GM04503 (cell line): ENCODE results near the gene DCUN1D3.

Experiments
- DNase-seq: peaks from one replicate; pipeline ENCODE4 v3.0.0-alpha.2; 2012; ENCODE audit warnings: low read depth

The DCUN1D3 gene

DNA sequence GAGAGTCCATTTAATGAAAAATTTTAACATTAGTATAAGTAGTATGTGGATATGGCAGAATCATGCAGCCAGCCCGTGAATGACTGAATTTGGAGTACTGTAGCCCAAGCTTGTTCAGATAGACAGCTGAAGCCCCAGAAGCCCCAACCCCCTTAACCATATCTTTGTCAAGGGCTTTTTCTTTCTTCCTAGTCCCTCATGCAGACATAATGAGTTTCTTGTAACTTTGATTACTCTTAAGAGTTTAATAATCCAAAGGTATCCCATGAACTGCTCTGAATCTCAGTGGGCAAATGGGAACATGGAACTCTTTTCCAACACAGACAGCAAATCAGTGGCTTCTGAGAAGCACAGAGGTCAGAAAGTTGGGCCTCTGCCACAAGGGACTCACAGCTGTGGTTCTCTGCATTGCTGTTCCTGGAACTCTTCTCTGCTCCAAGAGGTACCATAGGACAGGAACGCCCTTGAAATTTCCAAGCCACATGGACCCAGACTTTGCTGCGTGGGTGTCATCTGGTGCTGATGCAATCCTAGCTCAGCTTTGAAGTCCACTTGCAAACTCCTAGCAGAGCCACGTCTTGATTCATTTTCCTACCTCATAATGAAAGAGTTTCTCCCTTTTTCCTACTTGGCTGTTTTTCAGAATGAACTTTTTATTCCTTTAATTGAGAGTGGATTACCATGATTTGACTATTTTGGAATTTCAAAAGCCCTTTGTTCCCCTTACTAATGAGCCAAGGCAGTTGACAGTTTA lies 18.5 kb upstream of the DCUN1D3 start:
- DNase-seq: no peak

DNA sequence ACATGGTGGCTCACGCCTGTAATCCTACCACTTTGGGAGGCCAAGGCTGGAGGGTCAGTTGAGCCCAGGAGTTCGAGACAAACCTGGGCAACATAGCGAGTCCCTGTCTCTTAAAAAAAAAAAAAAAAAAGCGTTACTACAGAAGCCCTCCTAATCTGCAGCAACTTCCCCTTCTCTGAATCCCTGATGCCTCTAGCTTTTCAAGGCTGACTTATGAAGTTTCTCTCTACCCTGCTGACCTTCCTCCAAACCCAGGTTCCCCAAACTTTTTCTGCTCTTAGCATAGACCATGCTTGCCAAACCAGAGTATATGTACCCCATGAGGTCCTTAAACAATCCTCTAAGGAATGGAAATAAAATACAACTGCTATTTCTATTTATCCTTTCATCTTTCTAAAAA lies 16.8 kb upstream of the DCUN1D3 start:
- DNase-seq: no peak

DNA sequence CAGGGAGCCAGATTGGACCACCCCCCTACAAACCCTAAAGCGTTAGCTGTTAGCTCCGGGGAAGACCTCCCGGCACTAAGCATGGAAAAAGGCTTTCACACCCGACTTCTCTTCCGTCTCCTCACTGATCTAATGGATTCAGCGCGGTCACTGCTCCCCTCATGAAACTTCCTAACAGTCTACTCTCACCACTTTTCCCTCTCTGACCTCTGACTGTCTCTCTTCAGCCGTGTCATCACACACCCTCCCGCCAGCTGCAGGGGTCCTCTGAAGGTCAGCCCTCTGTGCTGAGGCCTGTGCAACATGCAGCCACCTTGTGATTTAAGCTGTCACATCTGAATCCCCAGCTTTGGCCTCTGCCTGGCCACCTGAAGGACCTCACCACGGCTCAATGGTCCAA lies 16.1 kb upstream of the DCUN1D3 start:
- no peak for DNase-seq

DNA sequence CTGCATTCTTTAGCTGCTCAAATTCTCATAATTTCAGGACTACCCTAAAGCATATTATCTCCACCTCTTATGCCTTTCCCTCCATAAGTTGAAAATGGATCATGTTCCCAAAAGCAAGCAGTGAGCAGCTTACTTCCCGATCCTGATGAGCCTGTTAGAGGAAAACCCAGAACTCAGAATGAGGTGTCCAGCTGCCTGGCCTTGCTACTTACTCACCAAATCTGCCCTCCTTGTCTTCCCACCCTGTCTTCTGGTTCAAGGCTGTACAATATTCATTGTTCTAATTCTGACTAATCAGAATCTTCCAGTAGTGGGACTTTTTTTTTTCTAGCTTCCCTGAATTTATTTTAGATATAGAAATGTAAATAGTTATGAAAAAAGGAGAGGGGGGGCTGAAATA lies 11.2 kb upstream of the DCUN1D3 start:
- DNase-seq: no peak

DNA sequence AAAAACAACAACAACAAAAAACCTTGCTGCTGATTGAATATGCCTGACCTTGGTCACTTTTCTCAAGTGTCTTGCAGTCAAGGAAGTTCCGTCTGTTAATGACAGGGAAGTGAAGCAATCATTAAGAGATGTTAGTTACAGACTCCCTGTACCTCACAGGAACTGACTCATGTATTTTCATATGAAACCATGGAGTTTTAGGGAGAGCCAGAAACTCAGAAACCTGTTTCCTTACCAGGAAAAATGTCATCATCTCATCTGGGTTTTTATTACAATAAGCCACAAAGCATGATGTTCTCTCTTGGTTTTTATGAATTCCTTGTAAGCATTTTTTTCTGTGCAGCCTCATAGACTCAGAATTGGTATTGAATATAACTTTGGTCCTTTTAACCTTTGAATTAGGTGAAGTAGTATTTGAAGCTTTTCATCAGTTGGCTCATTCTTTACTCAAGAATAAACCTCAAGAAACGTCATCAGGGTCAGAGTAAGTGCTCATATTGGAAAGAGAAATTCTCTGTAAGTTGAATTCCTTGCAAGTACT lies 10.7 kb upstream of the DCUN1D3 start:
- peak; percentile 93 for DNase-seq

DNA sequence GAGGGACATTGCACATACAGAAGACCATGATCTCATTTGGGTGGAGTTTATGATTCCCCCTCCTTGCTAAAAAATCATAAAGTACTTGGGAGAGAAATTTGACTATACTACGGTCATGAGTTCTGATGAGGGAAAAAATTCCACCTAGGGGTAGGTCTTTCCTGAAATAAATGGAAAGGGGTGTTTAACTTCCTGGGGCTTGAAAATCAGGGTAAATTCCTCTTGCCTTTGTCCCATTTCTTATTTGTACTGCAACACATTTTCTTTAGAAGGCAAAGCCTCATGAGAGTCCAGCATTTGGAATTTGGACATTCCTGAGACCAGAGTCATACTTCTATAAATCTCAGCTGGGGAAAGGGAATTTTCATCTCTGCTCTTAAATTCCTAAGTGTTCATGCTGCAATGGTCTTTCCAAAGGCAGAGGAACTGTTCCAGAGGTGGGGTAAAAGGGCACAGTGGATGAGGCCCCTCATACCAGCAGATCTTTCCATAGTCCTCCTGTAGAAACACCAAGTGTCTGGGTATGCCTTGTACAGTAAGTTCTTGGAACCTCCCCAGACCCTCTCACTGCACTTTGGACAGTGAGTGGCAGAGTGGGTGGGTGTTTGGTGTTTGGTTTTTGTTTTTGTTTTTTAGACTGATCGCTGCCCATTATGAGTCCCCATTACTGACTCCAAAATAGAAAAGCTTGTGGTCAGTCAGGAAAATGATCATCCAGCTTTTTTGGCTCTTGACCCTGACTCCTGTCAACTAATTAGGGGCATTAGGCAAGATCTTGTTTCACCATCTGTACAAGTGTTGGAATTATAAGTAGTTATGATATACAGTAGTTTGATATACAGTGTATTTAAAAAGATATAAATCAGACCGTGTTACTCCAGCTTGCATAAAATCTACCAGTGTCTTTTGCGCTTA lies 6.4 kb upstream of the DCUN1D3 start:
- DNase-seq: peak; percentile 88

DNA sequence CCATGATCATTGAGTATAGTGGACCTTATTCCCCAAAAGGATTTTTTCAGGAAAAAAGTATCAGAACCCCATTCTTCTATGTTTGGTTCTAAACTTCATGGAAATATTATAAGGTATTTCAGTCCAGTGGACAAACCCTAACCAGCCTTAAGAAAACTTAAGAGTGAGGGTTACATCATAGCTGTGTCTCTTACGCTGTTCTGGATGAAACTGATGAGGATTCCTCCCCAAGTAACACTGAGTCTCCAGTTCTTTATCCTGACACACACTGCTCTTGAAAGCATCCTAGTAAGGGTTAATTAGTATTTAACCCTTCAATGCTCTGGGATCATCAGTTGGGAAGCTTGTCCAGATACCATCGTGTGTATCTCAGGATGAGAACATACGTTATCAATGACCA lies 5.4 kb upstream of the DCUN1D3 start:
- no peak for DNase-seq

DNA sequence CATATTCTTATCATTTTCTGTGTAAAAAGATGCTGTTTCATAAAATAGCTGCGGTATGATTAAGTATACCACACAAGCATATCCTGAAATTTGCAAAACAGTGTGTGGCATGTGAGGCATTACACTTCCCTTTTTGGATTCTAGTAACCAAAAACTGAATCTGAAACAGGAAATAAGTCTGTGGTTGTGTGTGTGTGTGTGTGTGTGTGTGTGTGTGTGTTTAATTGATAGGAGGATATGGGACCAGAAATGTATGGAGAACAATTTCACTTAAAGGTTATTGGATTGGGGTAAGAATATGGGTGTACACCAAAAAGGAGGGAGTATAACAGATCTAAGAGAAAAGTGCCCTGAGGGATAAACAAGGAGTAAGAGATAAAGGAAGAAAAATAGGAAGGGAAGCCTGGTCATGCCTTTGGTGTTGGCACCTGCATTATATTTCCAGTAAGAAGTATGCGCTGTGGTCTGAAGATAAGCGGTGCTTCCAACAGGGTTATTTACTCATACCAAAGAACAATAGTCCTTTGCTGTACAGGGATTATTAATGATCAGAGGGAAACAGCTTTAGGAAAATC lies 4.4 kb upstream of the DCUN1D3 start:
- no peak for DNase-seq

DNA sequence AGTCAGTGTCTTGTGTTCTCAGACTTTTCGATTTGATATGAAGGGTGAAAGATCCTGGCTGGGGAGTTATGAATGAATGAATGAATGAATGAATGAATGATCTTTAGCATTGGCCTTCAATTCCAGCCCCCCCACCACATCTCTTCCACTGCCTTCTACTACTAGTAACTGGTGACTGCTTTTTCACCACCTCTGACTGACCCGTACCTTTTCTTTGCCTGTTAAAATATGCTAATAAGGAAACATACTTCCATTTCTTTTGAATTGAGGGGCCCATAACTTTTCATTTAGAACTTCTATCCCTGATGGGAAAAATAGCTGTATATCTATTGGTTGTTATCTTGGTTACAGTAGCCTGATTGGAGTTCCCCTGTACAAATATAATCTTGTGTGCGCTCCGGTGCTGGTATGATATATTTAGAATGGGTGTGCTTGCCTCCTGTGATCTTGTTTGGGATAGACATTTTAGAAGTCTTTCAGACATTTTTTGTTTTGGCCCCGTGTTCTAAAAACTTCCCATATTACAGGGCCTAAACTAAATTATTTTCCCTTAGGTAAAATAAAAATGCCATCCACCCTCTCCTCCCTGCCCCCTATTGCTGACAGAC lies 3.8 kb upstream of the DCUN1D3 start:
- DNase-seq: no peak

DNA sequence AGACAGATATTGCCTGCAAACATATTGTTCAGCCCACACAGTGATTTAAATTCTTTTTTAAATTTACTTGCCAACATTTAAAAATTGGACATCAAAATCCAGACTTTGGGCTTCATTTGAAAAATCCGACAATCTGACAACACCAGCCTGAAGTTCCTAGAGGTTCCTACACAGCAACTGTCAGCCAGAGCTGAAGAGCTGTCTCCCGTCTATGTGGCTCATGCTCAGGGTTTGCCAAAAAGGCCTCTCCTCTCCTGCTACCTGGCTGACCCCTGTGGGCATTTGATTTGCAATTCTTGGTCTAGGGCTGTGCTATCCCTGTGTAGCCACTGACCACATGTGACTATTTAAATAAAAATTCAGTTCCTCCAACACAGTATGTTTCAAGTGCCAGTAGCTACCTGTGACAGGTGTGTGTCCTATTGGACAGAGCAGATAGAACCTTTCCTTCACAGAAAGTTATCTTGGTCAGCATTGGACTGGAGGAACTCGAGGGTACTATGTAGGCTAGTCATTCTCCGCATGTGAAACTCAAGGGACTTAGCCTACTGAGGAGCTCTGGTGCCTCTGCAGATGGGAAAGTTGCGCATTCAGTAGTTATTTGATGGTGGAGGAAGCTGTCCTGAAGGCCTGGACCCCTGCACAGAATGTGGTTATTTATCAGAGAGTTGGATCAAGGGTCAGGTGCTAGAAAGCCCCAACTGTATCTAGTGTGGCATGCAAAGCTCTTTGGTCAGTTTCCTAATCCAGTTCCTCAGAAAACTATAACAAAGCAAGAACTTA lies 3.1 kb upstream of the DCUN1D3 start:
- DNase-seq: no peak

DNA sequence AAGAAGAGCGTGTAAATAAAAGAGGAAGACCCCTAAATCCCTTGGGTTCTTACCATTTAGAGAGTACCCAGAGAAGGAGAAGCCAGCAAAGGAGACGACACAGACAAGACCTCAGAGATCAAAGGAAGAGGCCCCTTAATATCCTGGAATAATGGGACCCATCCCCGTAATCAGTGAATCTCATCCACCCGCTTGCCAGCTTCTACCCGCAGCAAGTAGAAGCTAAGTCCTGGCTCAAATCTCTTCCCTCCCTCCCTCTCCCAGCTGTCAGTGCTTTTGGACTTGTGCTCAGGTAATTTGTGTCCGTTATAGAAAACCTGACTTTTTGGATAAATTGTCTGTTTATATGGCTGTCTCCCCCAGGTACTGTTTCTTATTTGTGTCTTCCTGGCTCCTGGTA lies 2.3 kb upstream of the DCUN1D3 start:
- no peak for DNase-seq

DNA sequence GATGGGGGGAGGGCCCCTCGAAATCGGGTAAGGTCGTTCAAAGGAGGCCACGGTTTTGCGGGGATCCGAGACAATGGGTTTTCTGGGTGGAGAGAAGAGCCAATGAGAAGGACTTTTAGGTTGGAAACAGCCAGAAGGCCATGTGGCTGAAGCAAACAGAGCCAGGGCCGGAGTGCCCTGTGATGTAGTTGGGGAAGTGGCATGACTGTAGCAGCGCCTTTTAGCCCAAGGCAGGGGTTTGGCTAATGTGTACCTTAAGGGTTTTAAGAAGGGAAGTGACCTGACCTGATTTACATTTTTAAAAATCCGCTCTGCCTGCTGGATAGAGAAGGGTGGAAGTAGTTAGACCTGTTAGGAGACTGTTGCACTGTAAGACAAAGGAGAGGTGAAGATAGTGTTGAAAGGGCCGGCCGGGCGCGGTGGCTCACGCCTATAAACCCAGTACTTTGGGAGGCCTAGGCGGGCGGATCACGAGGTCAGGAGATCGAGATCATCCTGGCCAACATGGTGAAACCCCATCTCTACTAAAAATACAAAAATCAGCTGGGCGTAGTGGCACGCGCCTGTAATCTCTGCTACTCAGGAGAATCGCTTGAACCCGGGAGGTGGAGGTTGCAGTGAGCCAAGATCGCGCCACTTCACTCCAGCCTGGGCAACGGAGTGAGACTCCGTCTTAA lies 1.4 kb upstream of the DCUN1D3 start:
- DNase-seq: no peak

DNA sequence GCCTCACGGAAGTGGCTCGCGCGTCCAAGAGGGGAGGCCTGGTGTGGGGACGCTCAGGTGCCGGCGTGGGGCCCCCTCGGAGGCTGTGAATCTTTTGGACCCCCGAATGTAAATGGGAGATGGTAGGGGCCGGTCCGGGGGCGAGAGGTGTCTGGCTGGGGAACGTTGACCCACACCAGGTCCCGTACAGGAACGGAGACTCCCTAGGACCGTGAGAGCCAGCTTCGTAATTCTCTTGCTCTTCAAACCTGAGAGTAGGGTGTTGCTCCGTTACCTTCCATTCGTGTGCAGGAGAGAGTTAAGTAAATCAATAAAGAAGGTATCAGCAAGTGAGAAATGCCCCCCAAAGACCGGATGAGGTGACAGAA lies 894 bp upstream of the DCUN1D3 start:
- DNase-seq: no peak

DNA sequence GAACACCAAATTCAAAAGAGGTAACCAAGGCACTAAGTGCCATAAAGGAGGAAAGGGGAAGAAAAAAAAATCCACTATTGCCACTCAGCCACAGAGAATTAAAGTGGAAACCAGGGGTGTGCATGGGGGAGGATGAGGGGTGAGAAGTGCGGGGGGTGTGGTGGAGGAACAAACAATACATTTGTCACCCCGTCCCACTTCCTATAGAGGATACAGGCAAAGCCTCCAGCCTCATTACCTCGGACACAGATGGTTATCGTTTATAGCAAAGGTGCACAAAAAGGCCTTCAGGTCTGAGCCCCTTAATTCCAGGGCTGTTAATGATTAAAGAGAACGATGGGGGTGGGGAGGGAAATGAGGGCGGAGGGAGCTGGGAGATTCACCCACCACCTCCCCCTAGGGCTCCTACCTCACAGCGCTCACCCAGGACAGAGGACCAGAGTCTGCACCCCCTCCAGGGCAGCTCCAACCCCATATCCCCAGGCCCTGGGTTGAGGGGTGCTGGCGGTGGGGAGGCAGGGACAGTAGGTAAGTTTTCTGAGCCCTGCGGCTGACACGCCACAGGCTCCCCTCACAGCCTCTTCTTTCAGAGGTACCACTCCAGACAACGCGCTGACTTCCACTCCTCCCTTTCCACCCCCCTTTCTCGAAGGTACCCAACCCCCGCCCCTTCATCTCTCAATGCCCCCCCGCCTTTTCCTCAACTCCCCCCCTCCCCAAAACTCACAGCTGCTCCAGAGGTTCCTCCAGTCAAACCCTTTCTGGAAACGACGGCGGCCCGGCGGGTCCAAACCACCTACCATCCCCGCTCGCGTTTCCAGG lies 470 bp downstream of the DCUN1D3 start:
- DNase-seq: no peak

DNA sequence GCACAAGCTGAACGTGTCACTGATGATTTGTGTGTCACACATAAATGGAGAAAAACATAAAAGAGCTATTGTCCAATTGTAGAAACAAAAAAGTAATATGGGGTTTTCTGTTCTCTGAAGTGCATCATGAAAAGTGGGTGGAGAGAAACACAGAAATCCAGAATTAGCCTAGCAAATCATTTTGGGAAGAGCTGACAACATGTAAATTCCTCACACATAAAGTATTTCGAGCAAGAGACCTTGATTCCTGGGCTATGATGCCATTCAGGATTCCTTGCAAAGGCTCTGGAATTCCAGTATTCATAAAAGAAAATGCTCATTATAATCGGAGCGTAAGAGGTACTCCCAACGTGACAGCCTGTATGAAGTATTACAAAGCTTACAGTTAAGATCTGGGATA lies 1.1 kb downstream of the DCUN1D3 start:
- peak; percentile 75 for DNase-seq

DNA sequence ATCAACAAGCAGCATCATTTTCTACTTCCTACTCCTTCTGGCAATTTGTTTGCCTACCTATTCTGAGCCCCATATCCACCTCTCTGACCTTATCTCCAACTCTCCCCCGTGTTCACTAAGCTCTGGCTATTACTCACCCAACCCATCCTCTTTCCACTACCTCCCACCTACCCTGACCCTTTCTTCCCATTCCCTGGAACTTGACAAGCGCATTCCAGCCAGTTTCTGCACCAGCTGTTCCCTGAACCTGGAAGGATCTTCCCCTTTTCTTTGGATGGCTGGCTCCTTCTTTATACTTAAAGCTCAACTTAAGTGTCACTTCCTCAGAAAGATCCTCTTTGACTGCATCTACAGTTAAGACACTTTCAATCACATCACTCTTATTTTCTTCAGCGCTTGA lies 2.2 kb downstream of the DCUN1D3 start:
- no peak for DNase-seq

DNA sequence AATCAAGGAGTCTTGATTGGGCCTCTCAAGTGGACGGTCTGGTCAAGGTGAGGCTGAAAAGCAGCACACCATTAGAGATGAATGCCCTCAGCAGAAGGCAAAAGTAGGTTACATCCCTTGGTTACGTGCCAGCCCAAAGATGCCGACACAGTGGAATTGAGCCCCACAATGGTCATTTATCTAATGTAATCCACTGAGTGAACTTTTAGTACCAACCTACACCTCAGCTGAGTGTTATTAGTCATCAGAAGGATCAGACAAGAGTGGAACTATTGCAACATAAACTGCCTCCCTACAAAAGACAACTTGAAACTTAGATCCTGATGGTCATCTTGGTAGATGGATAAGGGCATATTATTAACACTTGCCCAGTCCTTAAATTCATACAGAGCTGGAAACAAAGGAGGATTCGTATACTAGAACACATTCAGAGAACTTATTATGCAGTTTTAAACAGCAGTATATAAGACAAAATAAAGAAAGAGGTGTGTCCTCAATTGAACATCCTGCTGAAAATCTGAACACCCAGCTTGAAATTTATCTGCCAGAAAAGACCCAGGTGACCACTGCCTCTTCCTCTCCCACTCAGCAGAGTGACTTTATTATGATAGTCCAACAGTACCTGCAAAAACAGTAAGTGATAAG lies 2.8 kb downstream of the DCUN1D3 start:
- no peak for DNase-seq

DNA sequence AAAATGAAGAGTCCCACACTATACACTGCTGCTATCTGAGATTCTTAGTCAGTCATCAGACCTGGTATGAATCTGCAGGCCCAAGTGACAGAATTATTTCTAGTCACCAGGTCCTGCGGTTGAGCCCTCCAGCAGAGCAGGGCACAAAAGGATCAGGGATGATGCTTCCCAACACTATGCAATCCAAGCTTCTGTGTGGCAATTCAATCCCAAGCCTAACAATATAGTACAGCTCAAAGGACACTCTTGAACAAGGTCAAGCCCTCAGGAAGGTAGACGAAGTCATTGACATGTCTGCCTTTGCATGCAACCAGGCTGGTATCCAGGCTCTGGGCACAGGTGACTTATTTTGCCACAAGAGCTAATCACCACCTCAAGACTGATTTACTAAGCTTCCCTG lies 5.8 kb downstream of the DCUN1D3 start:
- DNase-seq: no peak

DNA sequence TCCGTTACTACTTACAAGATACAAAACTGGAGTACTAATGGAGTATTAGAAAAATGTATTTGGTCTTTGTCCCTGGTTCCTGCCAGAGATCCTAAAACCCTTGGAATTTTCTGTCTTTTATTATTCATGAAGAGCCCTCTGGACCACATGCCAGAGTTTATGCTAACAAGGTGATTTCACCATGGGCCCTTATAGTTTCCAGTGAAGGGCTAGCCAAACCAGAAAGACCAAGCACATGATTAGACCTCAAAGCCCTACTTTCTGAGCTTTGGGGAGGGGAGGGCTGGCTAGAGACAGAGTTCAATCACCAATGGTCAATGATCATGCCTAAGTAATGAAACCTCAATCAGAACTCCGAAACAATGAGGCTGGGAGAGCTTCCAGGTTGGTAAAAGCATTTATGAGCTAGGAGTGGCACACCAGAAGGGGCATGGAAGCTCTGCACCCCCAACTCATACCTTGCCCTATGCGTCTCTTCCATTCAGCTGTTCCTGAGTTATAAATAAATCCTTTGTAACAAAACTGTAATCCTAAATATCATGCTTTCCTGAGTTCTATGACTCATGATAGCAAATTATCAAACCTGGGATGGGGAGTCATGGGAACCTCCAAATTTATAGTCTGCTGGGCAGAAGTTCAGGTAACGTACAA lies 10.4 kb downstream of the DCUN1D3 start:
- DNase-seq: no peak
